ENCODE data around the gene LPCAT1. TPM values are rescaled to one million over a fixed set of nuclear protein-coding genes. Genes with fewer than 3 reads are reported as not detected.
"Not testable (repeated sequence)": the region's sequence is repeated elsewhere in the genome, so short reads cannot be mapped to it uniquely, and the experiment has no call there.

LPCAT1 gene
- total RNA-seq, 1 donor from 2014 or later: 18.7 TPM

DNA sequence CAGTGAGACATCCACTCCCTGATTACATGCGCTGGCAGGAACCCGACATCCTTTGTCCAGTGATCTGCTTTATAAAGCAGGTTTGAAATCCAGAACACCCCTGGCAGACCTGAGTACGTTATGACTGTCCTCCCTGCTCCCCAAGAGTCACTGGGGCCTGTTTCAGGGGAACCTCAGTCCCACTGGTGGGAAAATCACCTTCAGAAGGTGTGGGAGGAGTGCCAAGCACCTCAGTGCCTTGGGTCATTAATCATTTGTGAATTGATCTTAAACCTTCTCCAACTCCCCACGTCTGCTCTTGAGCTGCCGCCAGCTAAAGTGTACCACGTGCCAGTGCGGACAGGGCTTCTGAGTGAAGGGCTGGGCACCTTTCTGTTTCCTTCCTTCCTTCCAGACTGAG, 94.7 kb downstream of the LPCAT1 start:
- no peak for DNase-seq (ENCODE audit: low read depth in 2 of 2)

GRCh38 chr5:1428107-1428506, 95.7 kb downstream of the LPCAT1 start:
- DNase-seq (ENCODE audit: low read depth in 2 of 2): no peak

- DNase-seq (ENCODE audit: low read depth in 2 of 2): no peak
These were observed 99.0 kb downstream of the LPCAT1 start for GRCh38 chr5:1424716-1425115.

GRCh38 chr5:1423901-1424603, 99.7 kb downstream of the LPCAT1 start:
- no peak for DNase-seq (ENCODE audit: low read depth in 2 of 2)

DNA sequence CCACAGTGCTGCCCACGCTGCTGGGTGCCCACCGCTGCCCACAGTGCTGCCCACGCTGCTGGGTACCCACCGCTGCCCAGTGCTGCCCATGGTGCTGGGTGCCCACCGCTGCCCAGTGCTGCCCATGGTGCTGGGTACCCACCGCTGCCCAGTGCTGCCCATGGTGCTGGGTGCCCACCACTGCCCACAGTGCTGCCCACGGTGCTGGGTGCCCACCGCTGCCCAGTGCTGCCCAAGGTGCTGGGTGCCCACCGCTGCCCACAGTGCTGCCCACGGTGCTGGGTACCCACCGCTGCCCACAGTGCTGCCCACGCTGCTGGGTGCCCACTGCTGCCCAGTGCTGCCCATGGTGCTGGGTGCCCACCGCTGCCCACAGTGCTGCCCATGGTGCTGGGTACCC, 101.2 kb downstream of the LPCAT1 start:
- DNase-seq (ENCODE audit: low read depth in 2 of 2): not testable (repeated sequence)

- no peak for DNase-seq (ENCODE audit: low read depth in 2 of 2)
These were observed 102.0 kb downstream of the LPCAT1 start for GRCh38 chr5:1421521-1422341.

- no peak for DNase-seq (ENCODE audit: low read depth in 2 of 2)
These were observed 103.3 kb downstream of the LPCAT1 start for GRCh38 chr5:1420211-1421195.

- DNase-seq (ENCODE audit: low read depth in 2 of 2): no peak
These were observed 104.1 kb downstream of the LPCAT1 start for GRCh38 chr5:1419476-1420210.

- no peak for DNase-seq (ENCODE audit: low read depth in 2 of 2)
These were observed 104.9 kb downstream of the LPCAT1 start for GRCh38 chr5:1418921-1419280.

DNA sequence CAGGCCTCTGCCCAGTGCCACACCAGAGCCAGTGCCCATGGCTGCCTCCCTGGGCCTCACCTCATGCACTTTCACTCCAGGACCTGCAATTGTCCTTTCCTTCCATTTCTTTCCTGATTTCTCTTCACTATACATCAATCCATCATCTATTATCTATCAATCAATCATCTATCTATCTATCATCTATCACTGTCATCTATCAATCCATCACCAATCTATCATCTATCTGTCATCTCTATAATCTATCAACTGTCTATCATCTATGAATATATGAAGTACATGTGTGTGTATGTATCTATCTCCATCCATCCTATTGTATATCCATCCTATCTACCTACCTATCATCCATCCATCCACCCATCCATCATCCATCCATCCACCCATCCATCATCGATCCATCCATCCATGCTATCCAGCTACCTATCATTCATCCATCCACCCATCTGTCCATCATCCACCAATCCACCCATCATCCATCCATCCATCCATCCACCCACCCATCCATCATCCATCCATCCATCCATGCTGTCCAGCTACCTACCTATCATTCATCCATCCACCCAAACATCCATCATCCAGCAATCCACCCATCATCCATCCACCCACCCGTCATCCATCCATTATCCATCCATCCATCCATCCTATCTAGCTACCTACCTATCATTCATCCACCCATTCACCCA, 105.4 kb downstream of the LPCAT1 start:
- DNase-seq (ENCODE audit: low read depth in 2 of 2): no peak

- DNase-seq (ENCODE audit: low read depth in 2 of 2): no peak
These were observed 106.1 kb downstream of the LPCAT1 start for GRCh38 chr5:1417586-1418225.

- no peak for DNase-seq (ENCODE audit: low read depth in 2 of 2)
These were observed 106.8 kb downstream of the LPCAT1 start for GRCh38 chr5:1416856-1417469.

DNA sequence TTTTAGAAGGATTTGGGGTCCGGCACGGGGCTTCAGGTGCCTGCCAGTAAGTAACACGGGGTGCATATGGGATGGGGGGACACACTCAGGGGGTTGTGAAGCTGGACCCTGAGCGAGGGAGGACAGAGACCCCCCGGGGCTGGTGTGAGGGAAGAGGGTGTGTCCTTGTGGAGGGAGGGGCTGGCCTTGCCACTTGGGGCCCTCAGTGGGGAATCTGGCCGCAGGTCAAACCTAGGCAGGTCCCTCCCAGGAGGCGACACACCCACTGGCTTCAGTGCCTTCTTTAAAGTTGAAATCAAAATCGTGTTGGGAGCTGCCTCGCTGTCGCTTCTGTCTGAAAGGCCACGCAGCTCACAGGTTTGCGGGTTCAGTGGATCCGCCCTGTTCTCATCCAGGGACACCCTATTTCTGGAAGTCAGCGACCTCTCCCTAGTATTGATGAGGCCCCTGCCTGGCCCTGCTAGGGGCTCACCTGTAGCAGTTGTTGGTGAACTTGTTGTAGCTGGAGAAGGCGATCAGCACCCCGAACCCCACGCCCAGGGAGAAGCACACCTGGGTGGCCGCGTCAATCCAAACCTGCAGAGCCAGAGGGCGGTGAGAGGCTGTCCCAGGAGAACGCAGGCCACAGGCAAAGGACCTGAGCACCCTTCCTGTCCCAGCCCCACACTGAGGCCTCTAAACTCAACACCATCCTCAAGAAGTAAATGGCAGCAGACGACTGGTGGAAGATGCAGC, 108.0 kb downstream of the LPCAT1 start:
- no peak for DNase-seq (ENCODE audit: low read depth in 2 of 2)

DNA sequence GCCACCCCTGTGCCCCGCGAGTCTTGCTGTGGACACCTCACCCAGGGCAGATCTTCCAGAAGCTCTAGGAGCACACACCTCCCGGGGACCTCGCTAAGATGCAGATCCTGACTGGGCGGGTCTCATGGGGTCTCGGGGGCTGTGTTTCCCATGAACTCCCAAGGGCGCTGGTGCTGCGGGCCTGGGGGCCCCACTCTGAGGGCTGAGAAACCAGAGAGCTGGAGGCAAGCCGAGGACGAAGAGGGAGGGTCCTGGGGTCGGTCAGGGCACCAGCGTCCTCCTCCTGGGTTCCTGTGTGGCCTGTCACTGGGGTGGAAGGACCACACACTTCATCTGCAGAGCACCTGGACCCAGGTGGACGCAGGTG, 108.7 kb downstream of the LPCAT1 start:
- no peak for DNase-seq (ENCODE audit: low read depth in 2 of 2)

DNA sequence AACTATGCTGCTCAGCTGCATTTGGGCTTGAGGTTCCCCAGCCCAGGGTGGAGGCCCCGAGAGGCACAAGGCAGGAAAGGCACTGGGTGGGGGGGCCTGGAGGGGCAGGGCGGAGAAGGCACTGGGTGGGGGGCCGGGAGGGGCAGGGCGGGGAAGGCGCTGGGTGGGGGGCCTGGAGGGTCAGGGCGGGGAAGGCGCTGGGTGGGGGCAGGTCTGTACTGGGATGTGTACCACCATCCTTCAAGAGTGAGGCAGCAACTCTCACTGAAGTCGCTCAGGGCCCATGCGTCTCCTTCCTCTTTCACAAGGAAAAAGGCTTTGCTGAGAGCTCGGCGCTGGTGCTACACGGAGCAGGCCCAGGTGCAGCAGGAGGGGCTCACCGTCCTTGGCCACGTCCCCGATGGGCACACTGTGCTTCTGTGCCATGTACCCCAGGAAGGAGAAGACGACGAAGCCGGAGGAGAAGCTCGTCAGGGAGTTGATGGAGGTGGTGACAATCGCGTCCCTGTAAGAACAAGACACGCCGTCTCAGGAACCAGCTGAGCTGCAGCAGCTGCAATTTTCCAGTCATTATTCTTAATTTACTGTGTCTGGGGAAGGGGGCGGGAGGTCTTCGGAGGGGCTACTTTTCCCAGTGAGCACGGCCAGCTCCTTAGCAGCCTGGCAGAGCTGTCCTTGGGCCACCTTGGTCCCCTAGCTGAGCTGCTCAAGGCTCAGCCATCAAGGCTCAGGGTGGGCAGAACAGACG, 109.3 kb downstream of the LPCAT1 start:
- DNase-seq (ENCODE audit: low read depth in 2 of 2): peak in 1 of 2 donors; percentile 6

DNA sequence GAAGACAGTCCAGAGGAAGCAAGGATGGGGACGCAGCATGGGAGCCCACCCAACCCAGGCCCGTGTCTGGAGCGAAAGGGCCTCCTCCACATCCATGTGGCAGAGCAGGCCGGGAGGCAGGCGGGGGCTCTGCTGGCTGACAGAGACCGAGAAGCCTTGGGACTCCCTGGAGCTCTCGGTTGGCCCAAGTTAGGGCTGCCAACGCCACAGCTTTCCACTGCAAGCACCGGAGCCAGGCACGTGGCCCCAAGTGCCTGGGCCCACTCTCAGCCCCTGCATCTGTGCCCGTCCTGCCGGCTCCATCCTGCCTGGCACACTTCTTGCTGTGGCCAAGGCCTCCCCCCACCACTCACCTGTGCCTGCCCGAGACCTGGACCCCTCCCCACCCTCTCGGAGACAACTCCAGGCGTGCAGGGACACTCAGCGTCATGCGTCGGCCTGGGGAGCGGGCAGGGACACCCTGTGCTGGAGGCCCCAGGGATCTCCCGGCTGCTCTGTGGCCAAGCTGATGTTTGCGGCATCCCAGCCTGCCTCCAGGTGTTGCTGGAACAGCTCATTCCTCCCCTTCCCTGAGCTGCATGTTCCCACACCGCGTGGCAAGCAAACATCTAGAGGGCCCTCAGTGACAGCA, 110.0 kb downstream of the LPCAT1 start:
- DNase-seq (ENCODE audit: low read depth in 2 of 2): no peak

- no peak for DNase-seq (ENCODE audit: low read depth in 2 of 2)
These were observed 110.5 kb downstream of the LPCAT1 start for GRCh38 chr5:1413211-1413610.

- no peak for DNase-seq (ENCODE audit: low read depth in 2 of 2)
These were observed 111.1 kb downstream of the LPCAT1 start for GRCh38 chr5:1412621-1413020.

All from dermis microvascular lymphatic vessel endothelial cell (primary cell).